ENCODE data around the gene CYP2A7.
"Not testable (repeated sequence)": the region's sequence is repeated elsewhere in the genome, so short reads cannot be mapped to it uniquely, and the experiment has no call there.

CYP2A7 gene, protein sequence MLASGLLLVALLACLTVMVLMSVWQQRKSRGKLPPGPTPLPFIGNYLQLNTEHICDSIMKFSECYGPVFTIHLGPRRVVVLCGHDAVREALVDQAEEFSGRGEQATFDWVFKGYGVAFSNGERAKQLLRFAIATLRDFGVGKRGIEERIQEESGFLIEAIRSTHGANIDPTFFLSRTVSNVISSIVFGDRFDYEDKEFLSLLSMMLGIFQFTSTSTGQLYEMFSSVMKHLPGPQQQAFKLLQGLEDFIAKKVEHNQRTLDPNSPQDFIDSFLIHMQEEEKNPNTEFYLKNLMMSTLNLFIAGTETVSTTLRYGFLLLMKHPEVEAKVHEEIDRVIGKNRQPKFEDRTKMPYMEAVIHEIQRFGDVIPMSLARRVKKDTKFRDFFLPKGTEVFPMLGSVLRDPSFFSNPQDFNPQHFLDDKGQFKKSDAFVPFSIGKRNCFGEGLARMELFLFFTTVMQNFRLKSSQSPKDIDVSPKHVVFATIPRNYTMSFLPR
- 0 reads per million in 4 donors for total RNA-seq

DNA sequence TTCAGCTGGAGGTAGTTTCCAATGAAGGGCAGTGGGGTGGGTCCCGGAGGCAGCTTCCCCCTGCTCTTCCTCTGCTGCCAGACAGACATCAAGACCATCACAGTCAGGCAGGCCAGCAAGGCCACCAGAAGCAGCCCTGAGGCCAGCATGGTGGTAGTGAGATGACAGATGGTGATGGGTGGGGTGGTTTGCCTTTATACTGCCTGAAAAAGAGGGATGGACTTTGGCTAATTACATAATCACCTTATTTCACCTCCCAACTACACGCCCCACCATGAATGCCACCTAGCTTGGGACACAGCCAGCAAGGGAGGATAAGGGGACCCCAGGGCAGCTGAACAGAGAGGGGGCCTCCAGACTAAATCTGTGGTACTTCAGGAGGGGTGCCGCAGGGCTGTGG lies at the start of gene CYP2A7:
TSS of gene CYP2A7 (minus strand) at position 170 of the 400 bp plus-strand sequence. CDS start at position 149, 21 bp downstream.
- DNase-seq, result not testable (repeated sequence)

DNA sequence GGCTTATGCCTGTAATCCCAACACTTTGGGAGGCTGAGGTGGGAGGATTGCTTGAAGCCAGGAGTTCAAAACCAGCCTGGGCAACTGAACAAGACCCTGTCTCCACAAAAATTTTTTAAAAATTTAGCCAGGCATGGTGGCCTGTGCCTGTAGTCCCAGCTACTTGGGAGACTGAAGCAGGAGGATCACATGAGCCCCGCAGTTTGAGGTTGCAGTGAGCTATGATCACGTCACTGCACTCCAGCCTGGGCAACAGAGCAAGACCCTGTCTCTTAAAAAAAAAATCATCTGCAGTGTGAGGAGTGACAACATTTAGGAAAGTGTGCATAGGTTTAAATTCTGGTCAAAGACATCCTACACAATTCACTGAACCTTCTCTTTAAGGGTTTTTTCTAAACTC lies 48.8 kb upstream of the CYP2A7 start:
- not testable (repeated sequence) for DNase-seq

DNA sequence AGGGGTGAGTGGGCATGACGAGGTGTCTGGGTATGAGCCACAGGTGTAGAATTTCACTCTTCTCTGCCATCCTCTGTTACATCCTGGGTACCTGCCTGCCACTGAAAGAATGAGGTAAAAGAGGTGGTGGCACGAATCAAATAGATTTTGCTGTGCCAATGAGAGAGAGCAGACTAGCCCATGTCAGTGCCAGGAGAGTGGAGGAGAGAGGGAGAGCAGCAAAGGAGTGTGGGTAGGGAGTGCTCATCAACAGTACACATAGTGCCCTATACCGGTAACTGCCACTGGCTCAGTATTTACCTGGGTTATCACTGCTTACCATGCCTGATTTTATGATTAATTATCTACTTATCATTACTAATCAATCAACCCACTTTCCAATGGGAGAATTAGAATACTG lies 47.9 kb upstream of the CYP2A7 start:
- DNase-seq, result not testable (repeated sequence)

DNA sequence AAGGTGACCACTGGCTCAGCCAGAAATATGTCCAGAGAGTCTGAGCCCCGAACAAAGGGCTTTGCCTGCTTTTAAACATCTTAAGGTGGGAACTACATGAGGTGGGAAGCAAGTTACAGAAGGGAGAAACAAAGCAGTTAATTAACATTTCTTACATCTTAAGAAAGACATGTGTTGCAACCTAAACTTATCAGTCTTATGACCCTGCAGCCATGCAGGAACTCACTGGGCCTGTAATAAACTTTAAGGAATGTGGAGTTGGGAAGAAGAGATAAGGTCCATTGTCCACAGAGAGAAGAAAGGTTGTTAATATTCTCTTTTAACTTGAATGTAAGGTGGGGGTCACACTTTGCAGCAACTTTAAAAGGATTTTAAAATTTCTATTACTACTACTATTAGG lies 46.8 kb upstream of the CYP2A7 start:
- no peak for DNase-seq

DNA sequence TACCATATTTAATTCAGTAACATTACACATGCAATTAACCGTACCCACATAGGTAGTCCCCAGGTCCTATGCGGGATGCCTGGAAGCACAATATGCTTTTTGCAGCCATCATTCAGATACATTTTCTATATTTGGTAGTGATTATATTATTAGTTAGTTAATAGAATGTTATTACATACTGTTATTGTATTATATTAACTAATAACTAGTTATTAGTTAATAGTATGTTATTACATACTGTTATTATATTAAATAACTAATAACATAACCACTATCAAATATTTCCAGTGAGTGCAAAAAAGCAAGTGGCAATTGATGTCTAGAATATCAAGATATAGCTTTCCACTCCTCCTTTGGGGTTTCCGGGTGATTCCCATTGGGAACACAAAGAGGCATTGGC lies 45.5 kb upstream of the CYP2A7 start:
- no peak for DNase-seq

DNA sequence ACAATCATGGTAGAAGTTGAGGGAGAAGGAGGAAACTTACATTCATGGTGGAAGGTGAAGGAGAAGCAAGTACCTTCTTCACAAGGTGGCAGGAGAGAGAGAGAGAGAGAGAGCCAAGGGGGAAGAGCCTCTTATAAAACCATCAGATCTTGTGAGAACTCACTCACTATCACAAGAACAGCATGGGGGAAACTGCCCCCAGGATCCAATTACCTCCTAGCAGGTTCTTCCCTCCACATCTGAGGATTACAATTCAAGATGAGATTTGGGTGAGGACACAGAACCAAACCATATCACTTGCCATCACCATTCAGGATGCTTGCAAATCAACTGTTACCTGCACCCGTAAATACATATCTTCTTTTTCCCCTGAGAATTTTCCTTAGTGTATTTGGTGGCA lies 44.2 kb upstream of the CYP2A7 start:
- not testable (repeated sequence) for DNase-seq

DNA sequence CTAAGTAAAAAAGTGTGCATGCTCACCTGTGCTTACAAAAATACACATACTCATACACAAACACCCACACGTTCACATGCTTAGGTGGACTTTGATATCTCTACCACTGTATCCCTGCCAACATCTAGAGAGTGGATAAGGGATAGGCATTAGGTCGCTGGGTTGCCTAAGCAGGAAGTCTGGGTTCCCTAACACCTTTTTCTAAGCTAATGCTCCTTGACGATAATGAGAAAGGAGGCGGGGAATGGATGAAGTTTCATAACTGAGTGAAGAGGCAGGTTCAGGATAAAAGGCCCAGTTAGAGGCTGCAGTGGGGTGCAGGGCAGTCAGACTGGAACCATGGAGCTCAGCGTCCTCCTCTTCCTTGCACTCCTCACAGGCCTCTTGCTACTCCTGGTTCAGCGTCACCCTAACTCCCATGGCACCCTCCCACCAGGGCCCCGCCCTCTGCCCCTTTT lies 41.9 kb upstream of the CYP2A7 start:
- DNase-seq, result no peak

DNA sequence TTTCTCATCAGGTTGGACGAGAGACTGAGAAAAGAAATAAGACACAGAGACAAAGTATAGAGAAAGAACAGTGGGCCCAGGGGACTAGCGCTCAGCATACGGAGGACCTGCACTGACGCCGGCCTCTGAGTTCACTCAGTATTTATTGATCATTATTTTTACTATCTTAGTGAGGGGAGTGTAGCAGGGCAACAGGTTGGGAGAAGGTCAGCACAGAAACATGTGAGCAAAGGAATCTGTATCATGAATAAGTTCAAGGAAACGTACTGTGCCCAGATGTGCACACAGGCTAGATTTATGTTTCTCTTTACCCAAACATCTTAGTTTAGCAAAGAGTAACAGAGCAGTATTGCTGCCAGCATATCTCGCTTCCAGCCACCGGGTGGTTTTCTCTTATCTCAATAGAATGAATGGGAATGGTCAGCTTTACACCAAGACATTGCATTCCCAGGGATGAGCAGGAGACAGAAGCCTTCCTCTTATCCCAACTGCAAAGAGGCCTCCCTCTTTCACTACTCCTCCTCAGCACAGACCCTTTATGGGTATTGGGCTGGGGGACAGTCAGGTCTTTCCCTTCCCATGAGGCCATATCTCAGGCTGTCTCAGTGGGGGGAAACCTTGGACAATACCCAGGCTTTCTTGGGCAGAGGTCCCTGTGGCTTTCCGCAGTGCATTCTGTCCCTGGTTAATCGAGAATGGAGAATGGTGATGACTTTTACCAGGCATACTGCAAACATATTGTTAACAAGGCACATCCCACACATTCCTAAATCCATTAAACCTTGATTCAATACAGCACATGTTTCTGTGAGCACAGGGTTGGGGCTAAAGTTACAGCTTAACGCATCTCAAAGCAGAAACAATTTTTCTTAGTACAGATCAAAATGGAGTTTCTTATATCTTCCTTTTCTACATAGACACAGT lies 40.5 kb upstream of the CYP2A7 start:
- DNase-seq, result not testable (repeated sequence)

DNA sequence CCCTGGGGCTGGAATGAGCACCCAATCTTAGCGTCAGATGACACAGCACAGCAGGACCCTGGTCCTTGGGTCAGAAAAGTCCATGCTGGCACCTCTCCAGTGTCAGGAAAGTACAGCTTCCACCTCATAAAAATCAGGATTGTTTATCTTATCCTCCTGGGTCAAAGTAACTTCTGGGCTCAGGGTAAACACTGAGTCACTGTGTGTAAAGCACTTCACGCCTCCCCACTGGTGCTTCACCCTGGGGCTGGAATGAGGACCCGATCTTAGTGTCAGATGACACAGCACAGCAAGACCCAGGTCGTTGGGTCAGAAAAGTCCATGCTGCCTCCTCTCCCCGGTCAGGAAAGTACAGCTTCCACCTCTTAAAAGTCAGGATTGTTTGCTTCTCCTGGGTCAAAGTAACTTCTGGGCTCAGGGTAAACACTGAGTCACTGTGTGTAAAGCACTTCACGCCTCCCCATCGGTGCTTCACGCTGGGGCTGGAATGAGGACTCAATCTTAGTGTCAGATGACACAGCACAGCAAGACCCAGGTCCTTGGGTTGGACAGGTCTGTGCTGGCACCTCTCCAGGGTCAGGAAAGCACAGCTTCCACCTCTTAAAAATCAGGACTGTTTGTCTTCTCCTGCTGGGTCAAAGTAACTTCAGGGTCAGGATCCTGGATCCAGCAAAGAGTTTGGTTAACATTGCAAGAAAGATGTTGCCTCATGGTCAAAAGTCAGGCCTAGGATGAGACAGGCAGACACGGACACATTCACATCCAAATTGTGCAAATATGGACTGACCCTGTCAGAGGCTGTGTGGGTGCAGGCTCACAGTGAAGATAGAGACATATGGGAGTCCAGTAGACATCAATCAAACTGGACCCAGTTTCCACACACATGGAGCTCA lies 39.2 kb upstream of the CYP2A7 start:
- DNase-seq, result no peak

DNA sequence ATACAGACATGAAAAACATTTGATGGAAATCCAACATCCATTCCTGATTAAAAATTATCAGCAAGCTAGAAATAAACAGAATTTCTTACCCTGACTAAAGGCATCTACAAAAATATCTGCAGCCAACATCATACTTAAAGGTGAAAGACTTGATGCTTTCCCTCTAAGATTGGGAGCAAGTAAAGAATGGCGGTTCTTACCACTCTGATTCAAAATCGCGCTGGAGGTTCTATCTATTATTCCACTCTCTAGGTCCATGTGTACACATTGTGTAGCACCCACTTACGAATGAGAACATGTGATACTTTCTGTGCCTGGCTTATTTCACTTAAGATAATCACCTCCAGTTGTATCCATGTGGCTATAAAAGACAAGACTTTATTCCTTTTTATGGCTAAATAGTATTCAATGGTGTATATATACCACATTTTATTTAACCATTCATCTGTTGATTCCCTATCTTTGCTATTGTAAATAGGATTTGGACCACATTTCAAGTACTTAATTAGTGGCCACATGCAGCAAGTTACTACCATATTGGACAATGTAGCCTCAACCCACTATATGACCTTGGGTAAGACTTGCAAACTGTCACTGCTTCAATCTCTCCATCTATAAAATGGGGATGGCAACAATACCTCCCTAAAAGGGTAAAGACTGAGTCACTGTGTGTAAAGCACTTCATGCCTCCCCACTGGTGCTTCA lies 38.4 kb upstream of the CYP2A7 start:
- no peak for DNase-seq

DNA sequence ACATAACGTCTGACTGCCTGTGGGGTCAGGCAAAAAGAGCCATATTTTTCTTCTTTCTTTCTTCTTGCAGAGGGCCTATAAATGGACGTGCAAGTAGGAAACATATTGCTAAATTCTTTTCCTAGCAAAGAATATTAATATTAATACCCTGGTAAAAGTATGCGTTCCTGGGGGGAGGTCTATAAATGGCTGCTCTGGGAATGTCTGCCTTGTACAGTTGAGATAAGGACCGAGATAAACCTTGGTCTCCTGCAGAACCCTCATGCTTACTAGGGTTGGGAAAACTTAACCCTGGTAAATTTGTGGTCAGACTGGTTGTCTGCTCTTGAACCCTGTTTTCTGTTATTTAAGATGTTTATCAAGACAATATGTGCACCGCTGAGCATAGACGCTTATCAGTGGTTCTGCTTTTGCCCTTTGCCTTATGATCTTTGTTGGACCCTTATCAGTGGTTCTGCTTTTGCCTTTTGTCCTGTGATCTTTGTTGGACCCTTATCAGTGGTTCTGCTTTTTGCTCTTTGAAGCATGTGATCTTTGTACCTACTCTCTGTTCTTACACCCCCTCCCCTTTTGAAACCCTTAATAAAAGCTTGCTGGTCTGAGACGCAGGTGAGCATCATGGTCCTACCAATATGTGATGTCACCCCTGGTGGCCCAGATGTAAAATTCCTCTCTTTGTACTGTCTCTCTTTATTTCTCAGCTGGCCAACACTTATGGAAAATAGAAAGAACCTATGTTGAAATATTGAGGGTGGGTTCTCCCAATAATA lies 37.7 kb upstream of the CYP2A7 start:
- DNase-seq, result not testable (repeated sequence)

DNA sequence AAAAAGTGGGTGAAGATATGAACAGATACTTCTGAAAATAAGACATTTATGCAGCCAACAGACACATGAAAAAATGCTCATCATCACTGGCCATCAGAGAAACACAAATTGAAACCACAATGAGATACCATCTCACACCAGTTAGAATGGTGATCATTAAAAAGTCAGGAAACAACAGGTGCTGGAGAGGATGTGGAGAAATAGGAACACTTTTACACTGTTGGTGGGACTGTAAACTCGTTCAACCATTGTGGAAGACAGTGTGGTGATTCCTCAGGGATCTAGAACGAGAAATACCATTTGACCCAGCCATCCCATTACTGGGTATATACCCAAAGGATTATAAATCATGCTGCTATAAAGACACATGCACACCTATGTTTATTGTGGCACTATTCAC lies 36.3 kb upstream of the CYP2A7 start:
- not testable (repeated sequence) for DNase-seq

DNA sequence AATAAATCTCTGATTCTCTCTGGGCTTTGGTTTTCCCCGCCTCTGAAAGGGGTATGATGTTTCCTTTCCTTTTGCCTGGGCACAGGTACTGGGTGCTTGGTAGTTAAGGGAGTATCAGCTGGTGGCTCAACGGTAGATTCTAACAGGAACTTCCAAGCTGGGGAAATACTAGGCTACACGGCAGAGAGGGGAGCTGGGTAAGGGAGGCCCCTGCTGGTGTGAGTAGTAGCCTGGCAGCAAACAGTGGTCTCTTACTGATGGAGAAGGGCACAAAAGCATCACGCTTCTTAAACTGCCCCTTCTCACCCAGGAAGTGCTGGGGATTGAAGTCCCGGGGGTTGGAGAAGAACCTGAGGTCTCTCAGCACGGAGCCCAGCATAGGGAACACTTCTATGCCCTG lies 26.9 kb upstream of the CYP2A7 start:
- DNase-seq, result peak in 2 of 5 donors; percentile 17 to 25

DNA sequence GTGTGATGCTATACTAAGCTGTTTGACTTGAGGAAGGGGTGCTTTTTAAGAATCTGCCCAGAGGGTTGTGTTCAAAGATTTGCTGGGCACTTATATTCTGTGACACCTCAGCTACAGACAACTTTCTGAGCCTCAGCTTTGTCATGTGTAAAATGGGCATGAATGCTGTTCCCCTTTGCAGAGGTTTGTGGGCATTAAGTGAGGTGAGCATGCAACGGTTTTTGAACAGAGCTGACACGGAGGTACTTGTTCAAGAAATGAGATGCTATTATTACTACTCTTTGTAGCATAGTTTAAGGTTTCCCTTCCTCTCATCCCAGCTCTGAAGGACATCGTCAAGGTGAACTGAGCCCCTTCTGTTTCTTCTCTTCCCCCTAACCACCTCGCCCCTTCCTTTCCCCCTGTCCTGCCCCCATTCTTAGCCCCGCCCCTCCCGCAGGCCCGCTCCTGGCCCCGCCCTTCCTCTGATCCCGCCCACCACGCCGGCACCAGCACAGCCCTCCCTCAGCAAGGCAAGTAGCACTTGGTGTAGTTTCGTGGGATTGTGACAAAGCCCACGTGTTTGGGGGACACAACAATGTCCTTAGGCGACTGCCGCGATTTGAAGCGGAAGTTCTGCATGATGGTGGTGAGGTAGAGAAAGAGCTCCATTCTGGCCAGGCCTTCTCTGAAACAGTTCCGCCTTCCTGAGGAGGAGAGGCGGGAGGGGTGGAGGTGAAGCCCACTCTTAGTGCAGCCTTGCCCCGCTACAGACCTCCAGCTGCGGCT lies 26.1 kb upstream of the CYP2A7 start:
- peak; percentile 14 to 46 (median 23) for DNase-seq

DNA sequence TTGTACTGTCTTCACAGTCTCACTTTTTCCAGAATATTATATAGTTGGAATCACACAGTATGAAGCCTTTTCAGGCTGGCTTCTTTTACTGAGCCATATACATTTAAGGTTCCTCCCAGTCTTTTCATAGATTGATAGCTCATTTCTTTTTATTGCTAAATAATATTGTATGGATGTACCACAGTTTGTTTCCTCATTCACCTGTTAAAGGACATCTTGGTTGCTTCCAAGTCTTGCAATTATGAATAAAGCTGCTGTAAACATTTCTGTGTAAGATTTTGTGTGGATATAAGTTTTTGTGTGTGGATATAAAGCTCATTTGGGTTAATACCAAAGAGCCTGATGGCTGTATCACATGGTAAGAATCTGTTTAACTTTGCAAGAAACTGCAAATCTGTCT lies 24.5 kb upstream of the CYP2A7 start:
- DNase-seq, result no peak

DNA sequence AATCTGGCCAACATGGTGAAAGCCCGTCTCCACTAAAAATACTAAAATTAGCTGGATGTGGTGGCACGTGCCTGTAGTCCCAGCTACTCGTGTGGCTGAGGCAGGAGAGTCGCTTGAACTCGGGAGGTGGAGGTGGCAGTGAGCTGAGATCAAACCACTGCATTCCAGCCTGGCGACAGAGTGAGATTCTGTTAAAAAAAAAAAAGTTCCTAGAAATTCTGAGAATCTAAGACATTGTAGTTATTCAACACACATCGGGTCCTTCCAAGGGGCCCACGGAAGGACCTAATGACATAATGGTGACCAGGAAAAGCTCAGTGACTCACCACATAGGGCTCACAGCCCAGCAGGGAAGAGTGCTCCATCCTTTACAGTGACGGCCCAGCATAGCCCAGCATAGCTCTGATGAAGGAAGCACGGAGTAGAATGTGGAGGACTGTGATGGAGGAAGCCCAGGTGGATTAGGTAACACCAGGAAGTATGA lies 22.7 kb upstream of the CYP2A7 start:
- not testable (repeated sequence) for DNase-seq

DNA sequence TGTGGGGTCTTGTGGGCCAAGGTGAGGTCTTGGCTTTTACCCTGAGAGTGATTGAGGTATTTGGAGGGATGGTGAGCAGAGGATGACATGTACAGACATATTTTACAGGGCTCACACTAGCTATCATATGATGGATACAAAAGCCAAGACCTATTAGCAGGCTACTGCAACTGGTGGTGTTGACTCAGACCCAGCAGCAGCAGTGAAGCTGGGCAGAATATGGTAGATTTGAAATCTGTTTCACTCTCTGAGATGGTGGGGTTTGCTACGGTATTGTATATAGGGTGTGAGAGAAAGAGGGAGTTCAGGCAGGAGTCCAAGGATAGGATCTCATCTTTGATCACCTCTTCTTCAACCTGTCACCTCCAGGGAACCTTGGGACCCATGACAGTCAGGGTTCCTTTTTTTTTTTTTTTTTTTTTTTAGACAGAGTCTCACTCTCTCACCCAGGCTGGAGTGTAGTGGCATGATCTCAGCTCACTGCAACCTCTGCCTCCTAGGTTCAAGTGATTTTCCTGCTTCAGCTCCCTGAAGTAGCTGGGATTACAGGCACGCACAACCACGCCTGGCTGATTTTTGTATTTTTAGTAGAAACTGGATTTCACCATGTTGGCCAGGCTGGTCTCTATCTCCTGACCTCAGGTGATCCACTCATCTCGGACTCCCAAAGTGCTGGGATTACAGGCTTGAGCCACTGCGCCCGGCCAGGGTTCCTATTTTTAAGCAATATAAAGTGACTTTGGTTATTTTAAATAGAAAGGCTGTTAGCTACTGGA lies 20.1 kb upstream of the CYP2A7 start:
- DNase-seq, result not testable (repeated sequence)

DNA sequence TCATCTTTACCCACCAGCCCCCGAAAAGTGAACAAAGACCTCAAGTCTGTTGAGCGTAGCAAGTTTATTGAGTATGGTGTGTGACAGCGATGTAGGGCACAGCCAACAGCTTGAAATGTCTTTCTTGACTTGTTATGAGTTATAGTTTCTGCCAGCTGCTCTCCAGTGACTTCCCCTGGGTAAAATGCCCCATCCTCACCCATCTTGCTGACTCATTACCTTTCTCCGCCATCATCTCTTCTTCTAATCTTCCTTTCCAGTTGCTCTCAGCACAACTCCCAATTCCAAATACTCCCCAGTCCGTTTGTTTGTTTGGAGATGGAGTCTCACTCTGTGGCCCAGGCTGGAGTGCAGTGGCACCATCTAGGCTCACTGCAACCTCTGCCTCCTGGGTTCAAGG lies 18.5 kb upstream of the CYP2A7 start:
- not testable (repeated sequence) for DNase-seq

DNA sequence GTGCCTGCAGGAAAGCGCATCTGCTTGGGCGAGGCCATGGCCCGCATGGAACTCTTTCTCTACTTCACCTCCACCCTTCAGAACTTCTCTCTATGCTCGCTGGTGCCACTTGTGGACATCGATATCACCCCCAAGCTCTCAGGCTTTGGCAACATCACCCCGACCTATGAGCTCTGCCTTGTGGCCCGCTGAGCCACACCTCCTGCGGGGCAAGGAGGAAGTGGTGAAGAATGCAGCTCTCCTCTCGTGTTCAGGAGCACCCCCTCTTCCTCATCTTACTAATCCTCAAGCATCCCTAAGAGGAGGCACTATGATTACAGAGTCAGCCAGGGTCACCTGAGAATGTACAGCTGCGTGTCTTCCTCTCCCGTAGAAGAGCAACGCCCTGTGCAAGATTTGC lies 17.9 kb upstream of the CYP2A7 start:
- peak in 1 of 5 donors; percentile 57 for DNase-seq

Data from T-helper 1 cell (primary cell).